Endodermal cell (in vitro differentiated cells): ENCODE results near the gene SCIN. TPM values are rescaled to one million over a fixed set of nuclear protein-coding genes. Genes with fewer than 3 reads are reported as not detected.

Source experiments
- DNase-seq: peaks from one replicate; pipeline ENCODE4 v3.0.0-alpha.2; 2017
- H3K27ac ChIP-seq: 2 replicates; pipeline ENCODE4 v1.5.1; 2013; ENCODE audit warnings: mild to moderate bottlenecking, low read depth, low read length, moderate library complexity
- H3K27me3 ChIP-seq: 2 replicates; pipeline ENCODE4 v1.6.1; 2013; ENCODE audit warnings: mild to moderate bottlenecking, low read length, moderate library complexity; ENCODE audit not compliant: insufficient read depth, control insufficient read depth, poor library complexity, severe bottlenecking
- H3K36me3 ChIP-seq: 2 replicates; pipeline ENCODE4 v1.7.0; 2013; ENCODE audit warnings: mild to moderate bottlenecking, low read length, moderate library complexity; ENCODE audit not compliant: control insufficient read depth, insufficient read depth
- H3K4me1 ChIP-seq: one replicate; pipeline ENCODE4 v1.7.0; 2013; ENCODE audit warnings: low read length; ENCODE audit not compliant: control insufficient read depth, insufficient read depth
- H3K4me3 ChIP-seq: 2 replicates; pipeline ENCODE4 v1.5.1; 2013; ENCODE audit warnings: mild to moderate bottlenecking, low read length, moderate library complexity
- H3K9ac ChIP-seq: 2 replicates; pipeline ENCODE4 v1.6.1; 2013; ENCODE audit warnings: mild to moderate bottlenecking, low read length, moderate library complexity; ENCODE audit not compliant: poor library complexity, severe bottlenecking; ENCODE audit errors: extremely low read depth
- H3K9me3 ChIP-seq: 2 replicates; pipeline ENCODE4 v1.6.1; 2013; ENCODE audit warnings: mild to moderate bottlenecking, low read length, moderate library complexity; ENCODE audit not compliant: control insufficient read depth
- H3K27ac Mint-ChIP-seq: 2 replicates; pipeline ENCODE4 v1.8.0; 2020; ENCODE audit warnings: mixed read lengths
- H3K27me3 Mint-ChIP-seq: 2 replicates; pipeline ENCODE4 v1.8.0; 2021; ENCODE audit warnings: mild to moderate bottlenecking, mixed read lengths; ENCODE audit not compliant: insufficient read depth
- H3K36me3 Mint-ChIP-seq: 2 replicates; pipeline ENCODE4 v1.8.0; 2020; ENCODE audit warnings: low read depth, mixed read lengths
- H3K4me1 Mint-ChIP-seq: 2 replicates; pipeline ENCODE4 v1.8.0; 2020; ENCODE audit warnings: mixed read lengths
- H3K4me3 Mint-ChIP-seq: 2 replicates; pipeline ENCODE4 v1.8.0; 2020; ENCODE audit warnings: mild to moderate bottlenecking, moderate library complexity, mixed read lengths
- H3K9me3 Mint-ChIP-seq: 2 replicates; pipeline ENCODE4 v1.8.0; 2020; ENCODE audit warnings: mild to moderate bottlenecking, mixed read lengths
- CTCF ChIP-seq: fragments of 200-600 bp; sonication (generic); conservative IDR thresholded peaks from 2 replicates; pipeline ENCODE4 v1.5.0; 2021; ENCODE audit warnings: antibody characterized with exemption, mild to moderate bottlenecking
- WGBS, 2 experiments: methylation state at CpG; one replicate each; pipeline versions ENCODE4 v1.1.5 to v1.1.7; 2013; ENCODE audit warnings: missing lambda C conversion rate in 2 of 2, mixed read lengths in 1 of 2; ENCODE audit not compliant: insufficient coverage in 1 of 2, insufficient read length in 1 of 2; 5-methylcytosine and 5-hydroxymethylcytosine counted together
- total RNA-seq, 2 donors: library from RNA; stranded (reverse); fragmentation: NEBNext Ultra II Directional in 1 of 2; extraction: Animal tissue kit (Norgen Biotek cat#: 25700) in 1 of 2; gene quantifications; 2 replicates in 1 of 2; 3 replicates in 1 of 2; pipeline ENCODE4 v1.2.1, GENCODE V29; 2021

The SCIN gene
- total RNA-seq, 2 donors from 2014 or later: 0.15 TPM; not detected in 1

- H3K36me3 Mint-ChIP-seq: peaks cover 4% of the 10 kb centered on the region
- H3K27ac Mint-ChIP-seq: no peak overlapping the region
- H3K27ac ChIP-seq: no peak overlapping the region
- no peak for DNase-seq
- H3K9ac ChIP-seq: no peak overlapping the region
- H3K9me3 ChIP-seq: peaks cover 6% of the 10 kb centered on the region
- peaks cover 7% of the 10 kb centered on the region for H3K9me3 Mint-ChIP-seq
- H3K4me3 Mint-ChIP-seq: no peak overlapping the region
- no peaks in the 10 kb centered on the region for H3K4me1 ChIP-seq
- no peak for TF ChIP-seq CTCF
- H3K36me3 ChIP-seq: no peaks in the 10 kb centered on the region
- peaks cover 4% of the 10 kb centered on the region for H3K4me1 Mint-ChIP-seq
- no peaks in the 10 kb centered on the region for H3K27me3 Mint-ChIP-seq
- 81 to 84% methylated on average over 6 to 8 of the region's 8 CpGs for WGBS, 2 experiments
- no peaks in the 10 kb centered on the region for H3K27me3 ChIP-seq
- no peak overlapping the region for H3K4me3 ChIP-seq
Observed at GRCh38 chr7:12529971-12530710, 40.4 kb upstream of the SCIN start.

- Mint-ChIP-seq H3K27ac (no peak overlapping the region), H3K4me1 (peaks cover 4% of the 10 kb centered on the region), H3K9me3 (peaks cover 23% of the 10 kb centered on the region), H3K4me3 (no peak overlapping the region), H3K27me3 (no peaks in the 10 kb centered on the region), H3K36me3 (peaks cover 9% of the 10 kb centered on the region)
- DNase-seq: no peak
- Histone ChIP-seq H3K4me1 (no peaks in the 10 kb centered on the region), H3K4me3 (no peak overlapping the region), H3K27me3 (no peaks in the 10 kb centered on the region), H3K9me3 (peaks cover 18% of the 10 kb centered on the region), H3K36me3 (no peaks in the 10 kb centered on the region), H3K27ac (no peak overlapping the region), H3K9ac (no peak overlapping the region)
- TF ChIP-seq CTCF: no peak
- WGBS, 2 experiments: 85 to 90% methylated on average over 1 to 4 of the region's 4 CpGs
Observed at GRCh38 chr7:12531784-12532183, 38.7 kb upstream of the SCIN start.

- no peak for DNase-seq
- Histone ChIP-seq H3K27me3 (no peaks in the 10 kb centered on the region), H3K4me3 (no peak overlapping the region), H3K36me3 (no peaks in the 10 kb centered on the region), H3K4me1 (no peaks in the 10 kb centered on the region), H3K27ac (no peak overlapping the region), H3K9me3 (peaks cover 38% of the 10 kb centered on the region), H3K9ac (no peak overlapping the region)
- no peak overlapping the region for H3K27ac Mint-ChIP-seq
- H3K4me3 Mint-ChIP-seq: no peak overlapping the region
- H3K4me1 Mint-ChIP-seq: peaks cover 4% of the 10 kb centered on the region
- TF ChIP-seq CTCF: no peak
- H3K9me3 Mint-ChIP-seq: peaks cover 38% of the 10 kb centered on the region
- peaks cover 11% of the 10 kb centered on the region for H3K36me3 Mint-ChIP-seq
- 100% methylated on average over 2 of the region's 2 CpGs; no CpG with 5 or more reads in 1 of the 2 experiments for WGBS, 2 experiments
- H3K27me3 Mint-ChIP-seq: no peaks in the 10 kb centered on the region
Observed at GRCh38 chr7:12534046-12534445, 36.5 kb upstream of the SCIN start.
